ENCODE measurements around the gene NCLN.

Gene NCLN

GRCh38 chr19:3159565-3159964 is 26.2 kb upstream of the NCLN start:
- no peak for TF ChIP-seq CTCF (conservative IDR thresholded peaks at IDR 0.05; ENCODE audit: low read depth, low read length)
- Histone ChIP-seq H3K79me2 (ENCODE audit: insufficient read depth, low read depth) (no peaks in the 10 kb centered on the region), H3K4me2 (no peak overlapping the region), H2AFZ (ENCODE audit: low read depth) (no peak overlapping the region), H3K27ac (no peak overlapping the region), H3K4me1 (ENCODE audit: low read depth, poor library complexity, severe bottlenecking) (no peaks in the 10 kb centered on the region), H3K4me3 (IDR thresholded peaks at IDR 0.05; ENCODE audit: insufficient read depth, low read depth, low read length) (no peak overlapping the region), H3K9ac (no peak overlapping the region), H3K27me3 (ENCODE audit: insufficient read depth, low read depth) (peaks cover 43% of the 10 kb centered on the region), H3K36me3 (ENCODE audit: insufficient read depth) (no peaks in the 10 kb centered on the region), H4K20me1 (ENCODE audit: insufficient read depth) (no peaks in the 10 kb centered on the region)

- Histone ChIP-seq H3K27me3 (ENCODE audit: insufficient read depth, low read depth) (peaks cover 43% of the 10 kb centered on the region), H3K4me3 (IDR thresholded peaks at IDR 0.05; ENCODE audit: insufficient read depth, low read depth, low read length) (no peak overlapping the region), H3K4me2 (no peak overlapping the region), H3K4me1 (ENCODE audit: low read depth, poor library complexity, severe bottlenecking) (no peaks in the 10 kb centered on the region), H2AFZ (ENCODE audit: low read depth) (no peak overlapping the region), H3K36me3 (ENCODE audit: insufficient read depth) (no peaks in the 10 kb centered on the region), H3K79me2 (ENCODE audit: insufficient read depth, low read depth) (no peaks in the 10 kb centered on the region), H3K27ac (no peak overlapping the region), H4K20me1 (ENCODE audit: insufficient read depth) (no peaks in the 10 kb centered on the region), H3K9ac (no peak overlapping the region)
- no peak for TF ChIP-seq CTCF (conservative IDR thresholded peaks at IDR 0.05; ENCODE audit: low read depth, low read length)
Measured at GRCh38 chr19:3160219-3160618, 25.5 kb upstream of the NCLN start.

- H3K27me3 ChIP-seq (ENCODE audit: insufficient read depth, low read depth), result peaks cover 50% of the 10 kb centered on the region
- H4K20me1 ChIP-seq (ENCODE audit: insufficient read depth), result no peaks in the 10 kb centered on the region
- H2AFZ ChIP-seq (ENCODE audit: low read depth), result no peak overlapping the region
- H3K27ac ChIP-seq, result no peak overlapping the region
- no peaks in the 10 kb centered on the region for H3K4me1 ChIP-seq (ENCODE audit: low read depth, poor library complexity, severe bottlenecking)
- no peak for TF ChIP-seq CTCF (conservative IDR thresholded peaks at IDR 0.05; ENCODE audit: low read depth, low read length)
- no peaks in the 10 kb centered on the region for H3K36me3 ChIP-seq (ENCODE audit: insufficient read depth)
- no peak overlapping the region for H3K4me3 ChIP-seq (IDR thresholded peaks at IDR 0.05; ENCODE audit: insufficient read depth, low read depth, low read length)
- no peaks in the 10 kb centered on the region for H3K79me2 ChIP-seq (ENCODE audit: insufficient read depth, low read depth)
- no peak overlapping the region for H3K9ac ChIP-seq
- no peak overlapping the region for H3K4me2 ChIP-seq
Measured at GRCh38 chr19:3161453-3161852, 24.3 kb upstream of the NCLN start.

GRCh38 chr19:3162418-3163229 is 23.1 kb upstream of the NCLN start:
- H3K79me2 ChIP-seq (ENCODE audit: insufficient read depth, low read depth), result no peaks in the 10 kb centered on the region
- H3K36me3 ChIP-seq (ENCODE audit: insufficient read depth), result no peaks in the 10 kb centered on the region
- H3K4me2 ChIP-seq, result no peak overlapping the region
- TF ChIP-seq CTCF (conservative IDR thresholded peaks at IDR 0.05; ENCODE audit: low read depth, low read length), result no peak
- H3K27ac ChIP-seq, result no peak overlapping the region
- peaks cover 47% of the 10 kb centered on the region for H3K27me3 ChIP-seq (ENCODE audit: insufficient read depth, low read depth)
- H4K20me1 ChIP-seq (ENCODE audit: insufficient read depth), result no peaks in the 10 kb centered on the region
- H3K4me1 ChIP-seq (ENCODE audit: low read depth, poor library complexity, severe bottlenecking), result no peaks in the 10 kb centered on the region
- no peak overlapping the region for H3K9ac ChIP-seq
- no peak overlapping the region for H2AFZ ChIP-seq (ENCODE audit: low read depth)
- no peak overlapping the region for H3K4me3 ChIP-seq (IDR thresholded peaks at IDR 0.05; ENCODE audit: insufficient read depth, low read depth, low read length)
